Ascending aorta (tissue), 2 donors: ENCODE measurements around the gene PIH1D1. TPM values are rescaled to one million over a fixed set of nuclear protein-coding genes. Genes with fewer than 3 reads are reported as not detected.

ENCODE experiments used
- DNase-seq, 2 donors: peaks; one replicate each; pipeline ENCODE4 v3.0.0-alpha.2; 2019; ENCODE audit warnings: low spot score in 2 of 2
- H3K27ac ChIP-seq, 2 donors: fragments of 200-600 bp; sonication (generic); one replicate each; pipeline ENCODE4 v1.5.1; 2016 to 2017; ENCODE audit warnings: mild to moderate bottlenecking in 1 of 2
- H3K27me3 ChIP-seq: fragments of 200-600 bp; sonication (generic); one replicate; pipeline ENCODE4 v1.5.1; 2017
- H3K36me3 ChIP-seq, 2 donors: fragments of 200-600 bp; sonication (generic); one replicate each; pipeline ENCODE4 v1.5.1; 2016
- H3K4me1 ChIP-seq, 2 donors: fragments of 200-600 bp; sonication (generic); one replicate each; pipeline ENCODE4 v1.5.1; 2016 to 2017; ENCODE audit warnings: mild to moderate bottlenecking in 1 of 2
- H3K4me3 ChIP-seq, 2 donors: fragments of 200-600 bp; sonication (generic); one replicate each; pipeline ENCODE4 v1.5.1; 2016 to 2017; ENCODE audit warnings: mild to moderate bottlenecking in 1 of 2
- H3K9me3 ChIP-seq, 2 donors: fragments of 200-600 bp; sonication (generic); one replicate each; pipeline ENCODE4 v1.5.1; 2016
- intact Hi-C: fragments of 100-400 bp; cut with DNase I; formaldehyde crosslinking; loops from one replicate; pipeline ENCODE4 v1.15.1; 2023
- total RNA-seq: library from RNA; depleted of rRNA; stranded (reverse); fragments of >200 nt; gene quantifications from one replicate; pipeline ENCODE4 v1.1.0, GENCODE V29; 2016
- TF ChIP-seq, protein P1 (sequence below), 3 experiments: fragments of 200-600 bp in 2 of 3; fragments of 450-650 bp in 1 of 3; sonication (generic) in 2 of 3; IDR thresholded peaks; one replicate each; pipeline ENCODE4 v1.5.1; 2016 to 2019; ENCODE audit warnings: antibody characterized with exemption in 3 of 3, mild to moderate bottlenecking in 1 of 3, moderate library complexity in 1 of 3

Gene PIH1D1
- total RNA-seq, 1 donor from 2014 or later, result 177 TPM

DNA sequence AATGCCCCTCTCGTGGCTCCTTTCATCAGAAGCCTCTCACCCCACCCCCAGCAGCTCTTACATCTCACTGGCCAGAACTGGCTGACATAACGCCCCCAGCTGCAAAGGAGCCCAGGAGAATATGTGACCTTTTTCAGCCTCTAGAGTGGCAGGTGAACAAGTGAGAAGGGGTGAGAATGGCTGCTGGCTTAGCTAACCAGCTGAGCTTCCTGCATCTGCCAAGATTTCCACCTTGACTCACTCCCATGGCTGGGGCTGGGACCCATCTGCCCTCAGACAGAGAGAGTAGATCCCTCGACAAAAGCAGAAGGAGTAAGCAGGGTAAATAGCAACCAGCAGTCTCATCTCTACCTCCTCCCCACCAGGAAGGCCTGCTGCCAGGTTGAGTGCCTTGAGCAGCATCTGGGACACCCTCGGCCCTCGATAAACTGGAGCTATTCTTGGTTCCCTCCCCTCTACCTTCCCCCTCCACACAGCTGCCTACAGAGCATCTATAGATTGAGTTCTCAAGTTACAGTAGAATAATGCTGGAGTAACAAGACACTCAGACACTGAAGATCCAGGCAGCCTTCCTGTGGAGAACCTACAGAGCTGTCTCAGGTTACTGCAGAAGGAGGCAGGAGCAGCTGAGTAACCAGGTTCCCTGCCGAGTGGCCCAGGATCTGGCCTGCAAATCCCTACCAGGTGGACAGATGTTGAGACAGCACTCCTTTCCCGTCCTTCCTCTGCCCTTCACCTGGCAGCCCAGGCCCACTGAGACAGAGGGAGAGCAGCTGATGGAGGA lies 48.0 kb downstream of the PIH1D1 start:
- TF ChIP-seq, protein P1, sequence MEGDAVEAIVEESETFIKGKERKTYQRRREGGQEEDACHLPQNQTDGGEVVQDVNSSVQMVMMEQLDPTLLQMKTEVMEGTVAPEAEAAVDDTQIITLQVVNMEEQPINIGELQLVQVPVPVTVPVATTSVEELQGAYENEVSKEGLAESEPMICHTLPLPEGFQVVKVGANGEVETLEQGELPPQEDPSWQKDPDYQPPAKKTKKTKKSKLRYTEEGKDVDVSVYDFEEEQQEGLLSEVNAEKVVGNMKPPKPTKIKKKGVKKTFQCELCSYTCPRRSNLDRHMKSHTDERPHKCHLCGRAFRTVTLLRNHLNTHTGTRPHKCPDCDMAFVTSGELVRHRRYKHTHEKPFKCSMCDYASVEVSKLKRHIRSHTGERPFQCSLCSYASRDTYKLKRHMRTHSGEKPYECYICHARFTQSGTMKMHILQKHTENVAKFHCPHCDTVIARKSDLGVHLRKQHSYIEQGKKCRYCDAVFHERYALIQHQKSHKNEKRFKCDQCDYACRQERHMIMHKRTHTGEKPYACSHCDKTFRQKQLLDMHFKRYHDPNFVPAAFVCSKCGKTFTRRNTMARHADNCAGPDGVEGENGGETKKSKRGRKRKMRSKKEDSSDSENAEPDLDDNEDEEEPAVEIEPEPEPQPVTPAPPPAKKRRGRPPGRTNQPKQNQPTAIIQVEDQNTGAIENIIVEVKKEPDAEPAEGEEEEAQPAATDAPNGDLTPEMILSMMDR (IDR thresholded peaks at IDR 0.05), result no peak
- H3K4me3 ChIP-seq, result no peak overlapping the region
- no peaks in the 10 kb centered on the region for H3K27me3 ChIP-seq
- no peaks in the 10 kb centered on the region for H3K36me3 ChIP-seq
- H3K27ac ChIP-seq, result no peak overlapping the region
- intact Hi-C loops, result no loop called here
- no peak for DNase-seq
- no peaks in the 10 kb centered on the region for H3K9me3 ChIP-seq
- no peaks in the 10 kb centered on the region for H3K4me1 ChIP-seq

DNA sequence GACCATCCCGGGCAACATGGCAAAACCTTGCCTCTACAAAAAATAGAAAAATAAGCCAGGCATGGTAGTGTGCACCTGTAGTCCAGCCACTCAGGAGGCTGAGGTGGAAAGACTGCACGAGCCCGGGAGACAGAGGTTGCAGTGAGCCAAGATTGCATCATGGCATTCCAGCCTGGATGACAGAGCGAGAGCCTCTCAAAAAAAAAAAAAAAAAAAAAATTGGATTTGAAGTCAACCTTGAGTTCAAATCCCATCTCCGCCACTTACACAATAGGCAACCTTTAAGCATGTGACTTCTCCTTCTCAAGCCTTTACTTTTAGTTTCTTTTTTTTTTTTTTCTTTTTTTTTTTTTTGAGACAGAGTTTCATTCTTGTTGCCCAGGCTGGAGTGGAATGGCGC lies 51.6 kb downstream of the PIH1D1 start:
- H3K27me3 ChIP-seq, result no peaks in the 10 kb centered on the region
- H3K27ac ChIP-seq, result no peak overlapping the region
- no peaks in the 10 kb centered on the region for H3K36me3 ChIP-seq
- DNase-seq, result no peak
- no peaks in the 10 kb centered on the region for H3K4me1 ChIP-seq
- intact Hi-C loops, result no loop called here
- TF ChIP-seq, protein P1 (IDR thresholded peaks at IDR 0.05), result no peak
- no peaks in the 10 kb centered on the region for H3K9me3 ChIP-seq
- no peak overlapping the region for H3K4me3 ChIP-seq

DNA sequence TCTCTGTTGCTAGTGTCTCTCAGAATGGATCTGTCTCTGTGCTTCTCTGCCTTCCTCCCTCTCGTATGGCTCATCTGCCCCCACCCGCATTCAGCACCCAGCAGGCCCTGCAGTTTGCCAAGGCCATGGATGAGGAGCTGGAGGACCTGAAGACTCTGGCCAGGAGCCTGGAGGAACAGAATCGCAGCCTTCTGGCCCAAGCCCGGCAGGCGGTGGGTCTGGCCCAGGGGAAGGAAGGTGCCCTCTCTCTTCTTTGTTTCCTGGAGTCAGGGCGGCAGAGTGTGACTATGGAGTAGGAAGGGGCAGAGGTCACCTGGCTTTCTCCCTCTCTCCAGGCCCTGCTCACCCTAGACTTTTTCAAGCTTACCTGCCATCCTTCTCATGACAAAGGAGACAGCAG lies 52.7 kb downstream of the PIH1D1 start:
- intact Hi-C loops, result no loop called here
- Histone ChIP-seq H3K27me3 (no peaks in the 10 kb centered on the region), H3K27ac (no peak overlapping the region), H3K4me1 (no peaks in the 10 kb centered on the region), H3K9me3 (no peaks in the 10 kb centered on the region), H3K4me3 (no peak overlapping the region), H3K36me3 (no peaks in the 10 kb centered on the region)
- TF ChIP-seq, protein P1 (IDR thresholded peaks at IDR 0.05), result no peak
- no peak for DNase-seq

DNA sequence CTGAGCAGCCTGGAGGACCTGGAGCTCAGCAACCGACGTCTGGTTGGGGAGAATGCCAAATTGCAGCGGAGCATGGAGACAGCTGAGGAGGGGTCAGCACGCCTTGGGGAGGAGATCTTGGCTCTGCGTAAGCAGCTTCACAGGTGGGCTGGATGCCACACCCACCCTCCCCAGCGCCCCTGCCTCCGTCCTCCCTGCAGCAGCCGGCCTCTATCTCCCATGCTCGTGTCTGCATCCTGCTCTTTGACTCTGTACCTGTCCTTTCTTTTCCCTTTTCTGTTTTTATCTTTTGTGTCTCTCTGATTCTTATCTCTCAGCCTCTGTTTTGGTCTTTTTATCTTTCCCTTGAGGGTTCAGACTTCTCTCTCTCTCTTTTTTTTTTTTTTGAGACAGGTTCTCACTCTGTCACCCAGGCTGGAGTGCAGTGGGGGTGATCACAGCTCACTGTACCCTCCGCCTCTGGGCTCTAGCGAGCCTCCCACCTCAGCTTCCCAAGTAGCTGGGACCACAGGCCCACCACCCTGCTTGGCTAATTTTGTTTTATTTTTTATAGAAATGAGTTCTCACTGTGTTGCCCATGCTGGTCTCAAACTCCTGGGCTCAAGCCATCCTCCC lies 53.5 kb downstream of the PIH1D1 start:
- no peak overlapping the region for H3K4me3 ChIP-seq
- H3K4me1 ChIP-seq, result no peaks in the 10 kb centered on the region
- intact Hi-C loops, result no loop called here
- H3K27me3 ChIP-seq, result no peaks in the 10 kb centered on the region
- TF ChIP-seq, protein P1 (IDR thresholded peaks at IDR 0.05), result no peak
- H3K9me3 ChIP-seq, result no peaks in the 10 kb centered on the region
- no peaks in the 10 kb centered on the region for H3K36me3 ChIP-seq
- DNase-seq, result no peak
- H3K27ac ChIP-seq, result no peak overlapping the region

DNA sequence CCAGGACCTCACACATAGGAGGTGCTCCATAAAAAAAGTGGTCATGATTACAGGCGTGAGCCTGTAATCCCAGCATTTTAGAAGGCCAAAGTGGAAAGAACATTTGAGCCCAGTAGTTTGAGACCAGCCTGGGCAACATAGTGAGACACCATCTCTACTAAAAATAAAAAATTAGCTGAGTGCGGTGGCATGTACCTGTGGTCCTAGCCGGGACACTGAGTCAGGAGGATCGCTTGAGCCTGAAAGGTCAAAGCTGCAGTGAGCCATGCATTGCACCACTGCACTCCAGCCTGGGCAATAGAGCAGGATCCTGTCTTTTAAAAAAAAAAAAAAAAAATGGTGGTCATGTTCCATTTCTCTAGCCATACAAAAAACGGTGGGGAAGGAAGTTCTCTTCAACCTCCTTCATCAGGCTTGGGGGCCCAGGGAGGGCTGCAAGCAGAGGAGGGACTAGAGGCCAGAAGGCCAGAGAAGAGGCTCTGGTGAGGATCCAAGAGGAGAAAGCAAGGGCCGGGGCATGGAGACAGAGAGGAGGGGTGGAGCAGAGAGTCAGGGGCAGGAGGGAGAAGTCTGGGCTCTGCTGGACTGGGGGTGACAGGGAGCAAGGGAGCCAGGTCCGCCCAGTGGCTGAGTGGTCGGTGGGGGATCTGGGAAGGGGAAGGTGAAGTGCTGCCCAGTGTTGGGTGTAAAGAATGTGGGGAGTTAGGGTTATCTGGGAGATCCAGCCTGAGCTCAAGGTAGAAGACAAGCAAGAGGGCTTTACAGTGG lies 54.7 kb downstream of the PIH1D1 start:
- Histone ChIP-seq H3K27me3 (no peaks in the 10 kb centered on the region), H3K4me1 (no peaks in the 10 kb centered on the region), H3K9me3 (no peaks in the 10 kb centered on the region), H3K4me3 (no peak overlapping the region), H3K27ac (no peak overlapping the region), H3K36me3 (no peaks in the 10 kb centered on the region)
- intact Hi-C loops, result no loop called here
- TF ChIP-seq, protein P1 (IDR thresholded peaks at IDR 0.05), result no peak
- DNase-seq, result no peak

Other genes with a start within 250 kb of the PIH1D1 start
- gene SLC6A16, start 126.6 kb downstream of the PIH1D1 start, total RNA-seq, result 0.85 TPM
- gene CD37, start 116.4 kb downstream of the PIH1D1 start, total RNA-seq, result 15.6 TPM
- 51.4 TPM for gene TEAD2, start 89.4 kb downstream of the PIH1D1 start, total RNA-seq
- not detected for gene DKKL1, start 87.9 kb downstream of the PIH1D1 start, total RNA-seq
- not detected for gene KASH5, start 63.6 kb downstream of the PIH1D1 start, total RNA-seq
- gene PTH2, start 28.4 kb downstream of the PIH1D1 start, total RNA-seq, result not detected
- not detected for gene GFY, start 26.4 kb downstream of the PIH1D1 start, total RNA-seq
- gene SLC17A7, start 10.3 kb downstream of the PIH1D1 start, total RNA-seq, result 15.4 TPM
- 27.9 TPM for gene ALDH16A1, start 1.4 kb upstream of the PIH1D1 start, total RNA-seq
- 37.3 TPM for gene FLT3LG, start 22.4 kb upstream of the PIH1D1 start, total RNA-seq
- gene RPL13A, start 35.8 kb upstream of the PIH1D1 start, total RNA-seq, result 2,737 TPM
- gene RPS11, start 44.6 kb upstream of the PIH1D1 start, total RNA-seq, result 3,554 TPM
- 264 TPM for gene FCGRT, start 60.8 kb upstream of the PIH1D1 start, total RNA-seq
- 116 TPM for gene RCN3, start 76.2 kb upstream of the PIH1D1 start, total RNA-seq
- 85.3 TPM for gene NOSIP, start 128.7 kb upstream of the PIH1D1 start, total RNA-seq
- gene PRRG2, start 129.5 kb upstream of the PIH1D1 start, total RNA-seq, result not detected
- 23.6 TPM for gene PRR12, start 139.4 kb upstream of the PIH1D1 start, total RNA-seq
- 161 TPM for gene RRAS, start 188.3 kb upstream of the PIH1D1 start, total RNA-seq
- gene SCAF1, start 190.4 kb upstream of the PIH1D1 start, total RNA-seq, result 72.2 TPM
- gene IRF3, start 214.0 kb upstream of the PIH1D1 start, total RNA-seq, result 75.9 TPM
- gene BCL2L12, start 214.1 kb upstream of the PIH1D1 start, total RNA-seq, result 0.64 TPM
- 271 TPM for gene PRMT1, start 225.5 kb upstream of the PIH1D1 start, total RNA-seq
- 9.8 TPM for gene ADM5, start 237.8 kb upstream of the PIH1D1 start, total RNA-seq
- gene CPT1C, start 239.3 kb upstream of the PIH1D1 start, total RNA-seq, result 12.3 TPM